NT2/D1 (cell line): ENCODE measurements around the gene STARD9.

Source experiments
- SUZ12 ChIP-seq: IDR thresholded peaks from 2 replicates; pipeline ENCODE4 v1.6.1; 2011; ENCODE audit not compliant: insufficient read length, insufficient read depth; ENCODE audit errors: extremely low read depth
- YY1 ChIP-seq: IDR thresholded peaks from 2 replicates; pipeline ENCODE4 v1.6.1; 2011; ENCODE audit not compliant: insufficient read length, insufficient read depth
- ZNF274 ChIP-seq: IDR thresholded peaks from 2 replicates; pipeline ENCODE4 v1.6.1; 2011; ENCODE audit warnings: mild to moderate bottlenecking, low read depth, low read length

DNA sequence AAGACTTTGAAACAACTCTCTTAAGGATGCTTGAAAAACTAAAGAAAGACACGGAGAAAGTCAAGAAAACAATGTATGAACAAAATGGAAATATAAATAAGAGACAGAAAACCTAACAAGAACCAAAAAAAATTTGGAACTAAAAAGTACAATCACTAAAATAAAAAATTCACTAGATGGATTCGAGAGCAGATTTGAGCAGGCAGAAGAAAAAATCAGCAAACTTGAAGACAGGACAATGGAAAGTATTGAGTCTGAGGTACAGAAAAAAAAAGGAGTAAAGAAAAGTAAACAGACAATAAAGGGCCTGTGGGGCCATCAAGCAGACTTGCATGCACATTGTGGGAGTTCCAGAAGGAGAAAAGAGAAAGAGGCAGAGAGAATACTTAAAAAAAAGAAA lies 174.9 kb downstream of the STARD9 start:
- no peak for TF ChIP-seq ZNF274
- TF ChIP-seq YY1 = no peak
- TF ChIP-seq SUZ12 = no peak
